ENCODE measurements around the gene DDX19B.
"Not testable (repeated sequence)": the region's sequence is repeated elsewhere in the genome, so short reads cannot be mapped to it uniquely, and the experiment has no call there.

Gene DDX19B

GRCh38 chr16:70289229-70290094 lies 9.5 kb upstream of the DDX19B start, which contains the start of gene AARS1:
TSS of gene AARS1 (minus strand) at chr16:70289506. CDS start at chr16:70282763, 6,743 bp downstream.
- DNase-seq: peak; percentile 99

- DNase-seq: no peak
Observed at GRCh38 chr16:70290949-70291519, 8.0 kb upstream of the DDX19B start.

DNA sequence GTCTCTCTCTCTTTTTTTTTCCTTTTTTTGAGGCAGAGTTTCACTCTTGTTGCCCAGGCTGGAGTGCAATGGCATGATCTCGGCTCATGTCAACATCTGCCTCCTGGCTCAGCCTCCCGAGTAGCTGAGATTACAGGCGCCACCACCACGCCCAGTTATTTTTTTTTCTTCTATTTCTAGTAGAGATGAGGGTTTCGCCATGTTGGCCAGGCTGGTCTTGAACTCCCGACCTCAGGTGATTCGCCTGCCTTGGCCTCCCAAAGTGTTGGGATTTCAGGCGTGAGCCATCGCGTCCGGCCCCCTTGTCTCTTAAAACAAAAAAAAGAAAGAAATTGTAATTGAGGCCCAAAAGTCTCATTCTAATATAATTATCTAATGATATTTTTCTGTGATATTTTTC lies 6.8 kb upstream of the DDX19B start:
- DNase-seq: not testable (repeated sequence)

DNA sequence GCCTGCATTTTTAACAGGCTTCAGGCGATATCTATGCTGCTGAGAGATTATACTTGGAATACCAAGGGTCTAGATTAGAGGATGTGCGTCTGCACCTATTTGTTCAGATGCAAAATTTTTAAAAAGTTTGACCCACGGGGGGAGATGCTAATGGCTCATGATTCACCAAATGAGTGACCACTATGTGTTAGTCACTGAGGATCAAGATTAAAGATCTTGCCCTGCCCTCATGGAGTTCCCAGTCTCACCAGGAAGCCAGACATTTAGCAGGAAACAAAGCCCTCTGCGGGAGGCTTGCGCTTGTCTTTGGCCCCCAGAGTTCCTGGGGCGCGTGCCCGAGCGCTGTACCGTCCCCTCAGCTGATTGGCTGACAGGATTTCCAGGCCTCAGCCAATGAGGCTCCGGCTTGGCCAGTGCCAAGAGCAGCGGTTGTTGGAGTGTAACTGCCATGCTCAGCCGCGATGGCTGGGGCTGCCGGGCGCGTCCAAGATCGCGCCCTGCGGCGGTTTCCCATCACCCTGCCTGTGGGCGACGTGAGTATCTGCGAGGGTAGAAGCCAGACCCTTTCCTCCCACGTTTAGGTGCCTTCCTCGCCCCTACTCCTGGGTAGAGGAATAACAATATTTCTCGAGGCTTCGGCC lies 4.5 kb upstream of the DDX19B start:
- DNase-seq: no peak

GRCh38 chr16:70295634-70296033 lies 3.4 kb upstream of the DDX19B start:
- no peak for DNase-seq

DNA sequence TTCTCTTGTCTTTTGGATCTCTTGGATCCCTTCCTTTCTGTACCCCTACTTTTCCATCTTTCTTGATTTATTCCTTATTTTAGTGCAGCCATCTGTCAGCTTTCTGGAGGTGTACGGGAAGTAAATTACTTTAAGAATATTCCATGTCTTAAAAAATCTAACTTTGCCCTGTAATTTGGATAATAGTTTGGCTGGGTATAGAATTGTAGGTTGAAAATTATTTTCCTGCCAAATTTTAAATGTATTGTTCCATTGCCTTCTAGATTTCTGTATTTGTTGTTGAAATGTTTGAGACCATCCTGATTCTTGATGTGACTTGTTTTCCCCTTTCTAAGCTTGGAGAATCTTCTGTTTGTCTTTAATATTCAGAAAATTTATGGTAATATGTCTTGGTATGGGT lies 2.1 kb downstream of the DDX19B start:
- DNase-seq: no peak

- no peak for DNase-seq
Observed at GRCh38 chr16:70302745-70303144, 3.8 kb downstream of the DDX19B start.

DNA sequence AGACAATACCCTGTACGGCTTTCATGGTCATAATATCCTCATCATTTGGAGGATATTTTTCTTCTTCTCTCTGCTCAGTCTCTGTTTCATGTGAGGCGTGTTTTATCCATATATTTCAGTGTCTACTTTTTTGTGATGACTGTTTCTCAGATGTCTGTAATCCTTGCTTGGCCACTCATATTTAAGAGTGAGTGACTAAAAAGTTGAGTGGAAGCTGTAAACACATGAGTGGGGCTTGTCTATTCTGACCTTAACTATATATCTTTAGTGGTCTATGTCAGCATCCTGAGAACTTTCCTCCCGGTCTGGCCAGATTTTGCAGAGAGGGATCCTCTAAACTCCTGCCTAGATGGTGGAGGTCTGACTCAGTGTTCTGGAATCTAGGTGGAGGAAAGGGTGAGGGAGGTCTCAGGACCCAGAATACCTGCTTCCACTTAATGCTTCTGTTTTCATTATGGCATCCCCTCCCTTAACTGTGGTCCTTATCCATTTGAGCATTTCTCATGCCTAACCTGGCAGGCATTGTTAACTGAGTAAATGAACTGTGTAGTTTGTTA lies 6.0 kb downstream of the DDX19B start:
- DNase-seq: peak; percentile 84

GRCh38 chr16:70306880-70307279 lies 7.9 kb downstream of the DDX19B start:
- DNase-seq: no peak

- DNase-seq: not testable (repeated sequence)
Observed at GRCh38 chr16:70307726-70308125, 8.7 kb downstream of the DDX19B start.

- DNase-seq: no peak
Observed at GRCh38 chr16:70320121-70320520, 21.1 kb downstream of the DDX19B start.

- DNase-seq: no peak
Observed at GRCh38 chr16:70324998-70325747, 26.2 kb downstream of the DDX19B start.

DNA sequence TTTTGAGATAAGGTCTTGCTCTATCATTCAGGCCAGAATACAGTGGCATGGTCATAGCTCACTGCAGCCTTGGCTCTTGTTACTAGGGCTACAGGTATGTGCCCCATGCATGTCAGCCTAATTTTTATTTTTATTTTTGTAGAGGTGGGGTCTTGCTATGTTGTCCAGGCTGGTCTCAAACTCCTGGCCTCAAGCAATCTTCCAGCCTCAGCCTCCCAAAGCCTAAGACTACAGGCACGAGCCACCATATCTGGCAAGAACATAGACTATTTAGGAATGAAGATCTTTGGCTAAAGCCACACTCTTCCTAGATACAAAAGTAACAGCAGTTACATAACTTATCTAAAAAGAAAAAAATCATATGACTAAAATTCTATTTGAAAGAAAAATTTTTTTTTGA lies 32.1 kb downstream of the DDX19B start:
- DNase-seq: no peak

GRCh38 chr16:70331588-70332358 lies 32.8 kb downstream of the DDX19B start:
- DNase-seq: peak; percentile 63

DNA sequence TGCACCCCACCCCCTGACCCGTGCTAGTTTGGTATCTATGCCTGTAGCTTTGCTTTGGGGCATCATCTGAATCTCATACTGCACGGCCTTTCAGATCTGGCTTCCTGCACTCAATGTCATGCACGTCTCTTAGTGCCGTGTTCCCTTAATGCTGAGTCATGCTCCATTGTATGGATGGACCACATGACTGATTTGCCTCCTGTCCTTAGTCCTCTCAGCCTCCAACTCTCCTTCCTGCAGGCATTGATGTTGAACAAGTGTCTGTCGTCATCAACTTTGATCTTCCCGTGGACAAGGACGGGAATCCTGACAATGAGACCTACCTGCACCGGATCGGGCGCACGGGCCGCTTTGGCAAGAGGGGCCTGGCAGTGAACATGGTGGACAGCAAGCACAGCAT lies 33.7 kb downstream of the DDX19B start:
- DNase-seq: not testable (repeated sequence)

- no peak for DNase-seq
Observed at GRCh38 chr16:70337814-70338213, 38.8 kb downstream of the DDX19B start.

DNA sequence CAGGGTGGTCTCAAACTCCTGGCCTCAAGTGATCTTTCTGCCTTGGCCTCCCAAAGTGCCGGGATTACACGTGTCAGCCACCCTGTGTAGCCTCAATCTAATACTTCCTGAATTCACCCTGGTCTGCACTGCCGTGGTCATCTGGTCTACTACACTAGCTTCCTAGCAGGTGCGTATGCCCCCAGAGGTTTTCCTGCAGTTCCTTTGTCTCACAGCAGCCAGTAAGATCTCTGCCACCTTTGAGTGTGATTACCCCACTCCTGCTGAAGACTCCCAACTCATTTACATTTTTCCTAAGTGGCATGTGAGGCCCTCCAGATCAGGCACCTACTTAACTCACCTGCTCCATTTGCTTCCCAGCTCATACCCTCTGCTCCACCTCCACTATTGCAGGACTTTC lies 42.6 kb downstream of the DDX19B start:
- no peak for DNase-seq

DNA sequence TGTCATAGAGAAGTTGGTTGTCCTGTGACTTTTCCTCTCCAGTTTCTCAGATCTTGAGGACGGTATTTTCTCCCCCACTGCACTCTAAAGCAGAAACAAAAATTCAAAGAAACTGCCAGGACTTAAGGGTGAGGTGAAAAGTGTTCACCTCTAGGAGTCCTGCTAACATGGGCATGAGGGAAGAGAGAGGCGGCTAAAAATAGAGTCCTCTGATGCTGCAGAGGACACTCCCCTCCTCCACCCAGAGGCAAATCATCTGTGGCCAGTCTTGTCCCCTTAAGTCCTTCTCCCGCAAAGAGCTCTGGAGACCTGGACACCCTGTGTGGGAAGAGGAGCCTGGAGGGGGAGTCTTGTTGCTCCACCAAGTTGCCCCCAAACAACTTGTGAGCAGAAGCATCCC lies 43.0 kb downstream of the DDX19B start:
- DNase-seq: no peak

- no peak for DNase-seq
Observed at GRCh38 chr16:70345840-70346239, 46.9 kb downstream of the DDX19B start.

DNA sequence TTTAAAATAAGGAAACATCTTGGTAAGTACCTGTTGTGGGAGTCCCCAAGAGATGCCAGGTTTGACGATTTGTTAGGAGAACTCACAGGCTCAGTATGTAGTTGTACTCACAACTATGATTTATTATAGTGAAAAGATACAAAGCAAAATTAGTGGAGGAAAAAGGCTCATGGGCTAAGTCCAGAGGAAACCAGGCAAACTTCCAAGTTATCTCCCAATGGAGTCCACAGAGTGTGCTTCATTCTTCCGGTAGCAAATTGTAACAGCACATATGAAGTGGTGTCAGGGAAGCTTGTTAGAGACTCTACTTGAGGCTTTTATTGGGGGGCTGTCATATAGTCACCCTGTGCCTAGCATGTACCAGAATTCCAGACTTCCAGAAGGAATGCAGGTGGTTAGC lies 50.0 kb downstream of the DDX19B start:
- no peak for DNase-seq

DNA sequence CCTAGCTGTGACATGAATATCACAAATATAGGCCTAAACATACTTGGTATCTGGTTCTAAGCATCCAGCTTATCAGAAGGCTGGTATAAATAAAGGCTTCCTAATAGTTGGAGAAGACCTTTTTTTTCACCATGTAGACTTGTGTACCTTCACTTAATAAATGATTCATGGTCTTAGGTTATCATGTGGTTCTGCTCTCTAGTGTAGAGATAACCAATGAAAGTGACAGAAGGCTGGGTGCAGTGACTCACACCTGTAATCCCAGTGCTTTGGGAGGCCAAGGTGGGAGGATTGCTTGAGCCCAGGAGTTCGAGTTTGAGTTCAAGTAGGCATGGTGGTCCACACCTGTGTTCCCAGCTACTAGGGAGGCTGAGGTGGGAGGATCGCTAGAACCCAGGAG lies 50.8 kb downstream of the DDX19B start:
- DNase-seq: no peak

DNA sequence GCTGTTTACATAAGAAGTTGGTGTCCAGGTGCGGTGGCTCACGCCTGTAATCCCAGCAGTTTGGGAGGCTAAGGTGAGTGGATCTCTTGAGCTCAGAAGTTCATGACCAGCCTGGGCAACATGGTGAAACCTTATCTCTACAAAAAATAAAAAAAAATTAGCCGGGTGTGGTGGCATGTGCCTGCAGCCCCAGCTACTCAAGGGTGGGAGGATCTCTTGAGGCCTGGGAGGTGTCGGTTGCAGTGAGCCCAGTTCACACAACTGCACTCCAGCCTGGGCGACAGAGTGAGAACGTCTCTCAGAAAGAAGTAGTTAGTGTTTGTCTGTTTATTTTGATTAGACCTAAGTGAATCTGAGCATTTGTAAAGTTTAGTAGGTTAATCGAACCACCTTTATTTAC lies 60.6 kb downstream of the DDX19B start:
- no peak for DNase-seq

All from islet precursor cell (in vitro differentiated cells).